HEK293T (cell line): Measurements from ENCODE around the gene FKBP7.

Experiments
- BHLHE40 ChIP-seq: fragments of 450-650 bp; IDR thresholded peaks from 2 replicates; pipeline ENCODE4 v1.6.1; 2016; ENCODE audit warnings: mild to moderate bottlenecking, moderate library complexity, borderline replicate concordance
- CTBP1 ChIP-seq: fragments of 450-650 bp; IDR thresholded peaks from 2 replicates; pipeline ENCODE4 v1.6.1; 2016; ENCODE audit warnings: borderline replicate concordance
- FOXM1 ChIP-seq: fragments of 450-650 bp; IDR thresholded peaks from 2 replicates; pipeline ENCODE4 v1.6.1; 2017; ENCODE audit warnings: mild to moderate bottlenecking, borderline replicate concordance
- LEF1 ChIP-seq: fragments of 450-650 bp; IDR thresholded peaks from 2 replicates; pipeline ENCODE4 v1.6.1; 2017; ENCODE audit warnings: mild to moderate bottlenecking, borderline replicate concordance
- NFRKB ChIP-seq: fragments of 450-650 bp; IDR thresholded peaks from 2 replicates; pipeline ENCODE4 v1.6.1; 2016; ENCODE audit warnings: mild to moderate bottlenecking, moderate library complexity
- SP1 ChIP-seq: fragments of 450-650 bp; IDR thresholded peaks from 2 replicates; pipeline ENCODE4 v1.6.1; 2017

DNA sequence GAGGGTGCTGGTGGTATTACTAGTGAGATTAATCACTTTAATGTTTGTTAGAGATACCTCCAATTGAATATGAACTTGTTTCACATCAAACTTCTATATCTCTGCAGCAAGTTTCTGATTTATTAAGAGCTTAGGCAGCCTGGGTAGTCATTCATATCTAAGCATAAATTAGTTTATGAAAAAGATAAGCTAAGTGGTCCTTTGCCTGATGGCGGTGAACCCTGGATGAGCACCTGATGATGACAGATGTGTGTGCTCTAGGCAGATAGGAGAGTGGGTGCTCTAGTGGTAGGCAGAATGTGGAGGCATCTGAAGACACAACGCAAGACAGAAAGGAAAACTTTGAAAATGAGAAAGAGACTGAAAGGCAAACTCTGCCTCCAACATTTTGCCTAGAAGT, 5.0 kb downstream of the FKBP7 start:
- no peak for TF ChIP-seq CTBP1
- TF ChIP-seq BHLHE40, result no peak
- TF ChIP-seq SP1, result no peak
- no peak for TF ChIP-seq NFRKB
- TF ChIP-seq FOXM1, result no peak
- TF ChIP-seq LEF1, result no peak
